Right forelimb (tissue), 1 donor: ENCODE results near the gene EGFL7.

Experiments
- DNase-seq: peaks from one replicate; pipeline ENCODE4 v3.0.0-alpha.2; 2018

Gene EGFL7

GRCh38 chr9:136645352-136645902 lies 17.3 kb upstream of the EGFL7 start:
- DNase-seq = no peak

- no peak for DNase-seq
Measured at GRCh38 chr9:136645903-136646754, 16.6 kb upstream of the EGFL7 start.

GRCh38 chr9:136646827-136647711 lies 15.6 kb upstream of the EGFL7 start:
- DNase-seq = no peak

GRCh38 chr9:136648751-136649150 lies 14.0 kb upstream of the EGFL7 start:
- DNase-seq = no peak

- DNase-seq = no peak
Measured at GRCh38 chr9:136650021-136650420, 12.7 kb upstream of the EGFL7 start.

- DNase-seq = no peak
Measured at GRCh38 chr9:136650648-136651047, 12.1 kb upstream of the EGFL7 start.

GRCh38 chr9:136651860-136652259 lies 10.9 kb upstream of the EGFL7 start:
- no peak for DNase-seq

GRCh38 chr9:136653323-136654079 lies 9.2 kb upstream of the EGFL7 start:
- no peak for DNase-seq

- DNase-seq = no peak
Measured at GRCh38 chr9:136654820-136655535, 7.7 kb upstream of the EGFL7 start.

- DNase-seq = no peak
Measured at GRCh38 chr9:136655536-136656182, 7.1 kb upstream of the EGFL7 start.

- DNase-seq = no peak
Measured at GRCh38 chr9:136656183-136656738, 6.5 kb upstream of the EGFL7 start.

GRCh38 chr9:136656795-136657611 lies 5.7 kb upstream of the EGFL7 start:
- no peak for DNase-seq

GRCh38 chr9:136657974-136658848 lies 4.5 kb upstream of the EGFL7 start:
- no peak for DNase-seq

GRCh38 chr9:136658849-136659535 lies 3.7 kb upstream of the EGFL7 start:
- DNase-seq = no peak

- no peak for DNase-seq
Measured at GRCh38 chr9:136659861-136660784, 2.6 kb upstream of the EGFL7 start.

- DNase-seq = no peak
Measured at GRCh38 chr9:136660971-136661550, 1.7 kb upstream of the EGFL7 start.
